Nephron progenitor cell (in vitro differentiated cells): Measurements from ENCODE around the gene GALNT14.

Source experiments
- DNase-seq: peaks from one replicate; pipeline ENCODE4 v3.0.0; 2021
- H3K27ac Mint-ChIP-seq: 2 replicates; pipeline ENCODE4 v1.8.0; 2021; ENCODE audit warnings: mild to moderate bottlenecking, moderate library complexity, mixed read lengths
- H3K27me3 Mint-ChIP-seq: 2 replicates; pipeline ENCODE4 v1.8.0; 2021; ENCODE audit warnings: mild to moderate bottlenecking, low read depth, mixed read lengths; ENCODE audit not compliant: poor library complexity
- H3K36me3 Mint-ChIP-seq: 2 replicates; pipeline ENCODE4 v1.8.0; 2021; ENCODE audit warnings: low read depth, mixed read lengths
- H3K4me1 Mint-ChIP-seq: 2 replicates; pipeline ENCODE4 v1.8.0; 2021; ENCODE audit warnings: mixed read lengths
- H3K4me3 Mint-ChIP-seq: 2 replicates; pipeline ENCODE4 v1.8.0; 2021; ENCODE audit warnings: mild to moderate bottlenecking, moderate library complexity, mixed read lengths
- H3K9me3 Mint-ChIP-seq: 2 replicates; pipeline ENCODE4 v1.8.0; 2021; ENCODE audit warnings: mild to moderate bottlenecking, moderate library complexity, mixed read lengths
- TF ChIP-seq, protein P1 (sequence below): fragments of 200-600 bp; sonication (generic); IDR thresholded peaks from 2 replicates; pipeline ENCODE4 v1.5.0; 2021; ENCODE audit warnings: antibody characterized with exemption

The GALNT14 gene

DNA sequence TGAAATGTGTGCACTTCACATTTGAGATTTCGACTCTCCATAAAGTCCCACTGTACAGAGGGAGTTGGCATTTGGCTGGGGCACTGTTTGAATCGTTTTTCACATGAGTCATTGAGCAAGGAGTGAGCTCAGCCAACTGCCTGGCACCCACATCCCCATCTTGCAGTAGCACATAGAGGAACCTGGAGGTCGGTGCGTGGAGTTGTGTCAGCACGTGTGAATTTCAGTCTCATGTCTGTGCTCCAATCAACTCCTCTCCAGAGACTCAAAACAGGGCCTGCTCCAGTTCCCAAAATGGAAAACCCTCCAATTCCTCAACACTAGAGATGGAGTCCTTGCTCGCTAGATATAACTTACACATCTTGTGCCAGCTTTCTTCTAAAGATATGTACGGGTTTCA is 204.2 kb downstream of the GALNT14 start:
- no peak for DNase-seq
- Mint-ChIP-seq H3K9me3 (no peaks in the 10 kb centered on the region), H3K27ac (no peak overlapping the region), H3K27me3 (peaks cover 17% of the 10 kb centered on the region), H3K36me3 (no peaks in the 10 kb centered on the region), H3K4me1 (peaks cover 1% of the 10 kb centered on the region), H3K4me3 (no peak overlapping the region)
- TF ChIP-seq, protein P1, sequence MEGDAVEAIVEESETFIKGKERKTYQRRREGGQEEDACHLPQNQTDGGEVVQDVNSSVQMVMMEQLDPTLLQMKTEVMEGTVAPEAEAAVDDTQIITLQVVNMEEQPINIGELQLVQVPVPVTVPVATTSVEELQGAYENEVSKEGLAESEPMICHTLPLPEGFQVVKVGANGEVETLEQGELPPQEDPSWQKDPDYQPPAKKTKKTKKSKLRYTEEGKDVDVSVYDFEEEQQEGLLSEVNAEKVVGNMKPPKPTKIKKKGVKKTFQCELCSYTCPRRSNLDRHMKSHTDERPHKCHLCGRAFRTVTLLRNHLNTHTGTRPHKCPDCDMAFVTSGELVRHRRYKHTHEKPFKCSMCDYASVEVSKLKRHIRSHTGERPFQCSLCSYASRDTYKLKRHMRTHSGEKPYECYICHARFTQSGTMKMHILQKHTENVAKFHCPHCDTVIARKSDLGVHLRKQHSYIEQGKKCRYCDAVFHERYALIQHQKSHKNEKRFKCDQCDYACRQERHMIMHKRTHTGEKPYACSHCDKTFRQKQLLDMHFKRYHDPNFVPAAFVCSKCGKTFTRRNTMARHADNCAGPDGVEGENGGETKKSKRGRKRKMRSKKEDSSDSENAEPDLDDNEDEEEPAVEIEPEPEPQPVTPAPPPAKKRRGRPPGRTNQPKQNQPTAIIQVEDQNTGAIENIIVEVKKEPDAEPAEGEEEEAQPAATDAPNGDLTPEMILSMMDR = no peak

DNA sequence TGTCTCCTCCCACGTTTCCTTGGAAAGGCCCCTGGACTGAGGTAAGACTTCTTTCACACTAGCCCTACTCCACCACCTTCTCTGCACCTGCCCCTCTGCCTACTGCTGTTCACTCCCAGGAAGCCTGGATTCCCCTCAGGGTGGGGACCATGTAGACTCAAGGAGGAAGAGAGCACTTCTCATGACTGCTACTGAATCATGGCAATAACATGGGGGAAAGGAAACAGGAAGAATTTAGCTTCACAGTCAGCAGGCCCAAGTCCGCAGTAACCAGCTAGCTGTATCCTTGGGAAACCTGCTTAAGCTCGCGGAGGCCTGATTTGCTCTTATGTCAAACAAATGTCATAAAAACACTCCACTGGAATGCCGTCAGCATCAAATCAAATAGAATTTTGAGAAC is 204.7 kb downstream of the GALNT14 start:
- Mint-ChIP-seq H3K27ac (no peak overlapping the region), H3K36me3 (no peaks in the 10 kb centered on the region), H3K9me3 (no peaks in the 10 kb centered on the region), H3K4me3 (no peak overlapping the region), H3K27me3 (peaks cover 17% of the 10 kb centered on the region), H3K4me1 (no peaks in the 10 kb centered on the region)
- TF ChIP-seq, protein P1 = no peak
- no peak for DNase-seq

DNA sequence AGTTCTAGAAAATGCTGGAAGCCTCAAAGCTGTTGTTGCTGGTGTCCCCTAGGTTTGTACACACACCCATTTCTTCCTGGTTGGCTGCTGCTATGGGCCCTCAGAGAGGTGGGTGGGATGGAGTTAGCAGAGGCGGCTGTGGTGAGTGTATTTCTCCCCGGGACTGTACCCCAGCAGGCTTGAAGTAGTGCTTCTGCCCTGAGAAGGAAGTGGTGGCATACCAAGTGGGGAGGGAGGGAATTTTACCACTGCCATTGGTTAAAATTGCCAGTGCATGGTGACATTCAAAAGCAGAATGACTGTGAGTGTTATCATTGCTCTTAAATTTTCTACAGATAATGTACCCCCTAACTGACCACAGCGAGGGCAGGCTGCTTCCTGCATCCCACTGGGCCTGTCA is 205.4 kb downstream of the GALNT14 start:
- Mint-ChIP-seq H3K27ac (no peak overlapping the region), H3K4me1 (no peaks in the 10 kb centered on the region), H3K27me3 (peaks cover 12% of the 10 kb centered on the region), H3K36me3 (no peaks in the 10 kb centered on the region), H3K4me3 (no peak overlapping the region), H3K9me3 (no peaks in the 10 kb centered on the region)
- TF ChIP-seq, protein P1 = no peak
- DNase-seq = no peak

DNA sequence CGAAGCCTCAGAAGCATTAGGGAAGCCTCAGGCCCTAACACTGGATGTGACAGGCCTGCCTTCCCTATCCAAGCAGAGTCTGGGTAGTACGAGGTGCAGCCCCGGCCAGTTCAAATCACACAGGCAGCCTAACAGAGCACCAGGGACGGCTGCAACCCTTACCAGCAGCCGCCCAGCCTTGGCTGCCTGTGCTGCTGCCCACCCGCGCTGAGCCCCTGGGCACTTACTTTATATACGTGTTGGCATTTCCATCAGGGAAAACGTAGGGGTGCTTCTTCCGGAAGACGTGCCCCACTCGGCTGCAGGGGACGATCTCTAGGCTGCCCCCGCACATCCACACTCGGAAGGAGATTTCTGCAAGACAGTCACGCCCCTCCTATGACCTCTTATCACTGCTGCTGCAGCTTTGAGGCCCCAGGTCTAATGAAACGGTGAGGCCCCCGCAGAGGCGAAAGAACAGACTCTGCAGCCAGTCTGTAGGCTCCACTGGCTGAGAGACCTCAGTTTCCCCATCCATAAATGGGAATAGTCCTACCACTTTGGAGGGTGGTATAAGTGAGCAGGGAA is 206.3 kb downstream of the GALNT14 start:
- H3K4me3 Mint-ChIP-seq = no peak overlapping the region
- H3K9me3 Mint-ChIP-seq = no peaks in the 10 kb centered on the region
- TF ChIP-seq, protein P1 = no peak
- DNase-seq = no peak
- H3K27me3 Mint-ChIP-seq = peaks cover 12% of the 10 kb centered on the region
- H3K36me3 Mint-ChIP-seq = no peaks in the 10 kb centered on the region
- H3K4me1 Mint-ChIP-seq = no peaks in the 10 kb centered on the region
- no peak overlapping the region for H3K27ac Mint-ChIP-seq

DNA sequence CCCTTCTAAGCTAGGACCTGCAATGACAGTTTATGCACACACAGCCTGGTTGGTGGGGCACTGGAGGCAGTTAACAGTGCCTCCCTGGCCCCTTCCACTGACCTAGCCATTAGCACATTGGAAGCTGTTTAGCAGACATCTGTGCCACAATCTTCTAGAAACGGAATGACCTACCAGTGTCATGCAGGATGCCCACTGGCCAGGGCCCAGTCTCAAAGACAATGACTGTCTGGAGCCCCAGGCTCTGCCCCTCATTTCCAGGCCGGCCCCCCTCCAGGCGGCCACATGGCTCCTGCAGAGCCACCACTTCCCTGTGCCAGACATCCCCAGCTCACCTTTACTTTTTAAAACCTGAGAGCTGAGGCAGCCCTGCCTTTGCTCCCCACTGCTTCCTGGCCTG is 207.5 kb downstream of the GALNT14 start:
- Mint-ChIP-seq H3K27ac (no peak overlapping the region), H3K36me3 (no peaks in the 10 kb centered on the region), H3K4me1 (no peaks in the 10 kb centered on the region), H3K27me3 (peaks cover 12% of the 10 kb centered on the region), H3K9me3 (no peaks in the 10 kb centered on the region), H3K4me3 (no peak overlapping the region)
- DNase-seq = no peak
- TF ChIP-seq, protein P1 = no peak

DNA sequence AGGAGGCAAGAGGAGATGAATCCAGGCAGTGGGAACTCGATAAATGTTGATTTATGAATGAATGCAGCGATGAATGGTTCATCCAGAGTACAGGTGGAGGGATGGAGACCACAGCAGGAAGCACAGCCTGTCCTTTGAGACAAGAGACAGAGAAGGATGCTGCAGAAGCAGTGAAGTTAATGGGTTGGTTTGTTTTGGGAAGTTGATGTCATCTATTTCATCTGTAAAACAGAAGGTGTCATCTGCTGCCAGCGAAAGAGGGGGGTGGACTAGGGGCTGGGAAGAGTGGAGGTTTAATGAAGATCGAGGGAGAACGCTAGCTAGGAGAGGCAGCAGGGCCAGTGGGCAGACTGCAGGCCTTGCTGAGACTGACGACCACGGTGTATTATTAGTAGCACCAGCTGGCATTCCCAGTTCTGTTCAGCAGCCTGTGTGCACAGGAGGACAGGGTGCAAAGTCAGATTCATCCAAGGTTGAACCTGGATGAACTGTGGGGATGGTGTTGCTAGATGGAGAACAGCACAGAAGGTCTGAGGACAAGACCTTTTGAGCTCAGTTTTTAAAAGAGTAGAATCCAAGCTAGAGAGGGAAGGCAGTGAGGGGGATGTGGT is 210.7 kb downstream of the GALNT14 start:
- DNase-seq = no peak
- TF ChIP-seq, protein P1 = no peak
- peaks cover 15% of the 10 kb centered on the region for H3K27me3 Mint-ChIP-seq
- H3K36me3 Mint-ChIP-seq = no peaks in the 10 kb centered on the region
- H3K27ac Mint-ChIP-seq = no peak overlapping the region
- H3K4me1 Mint-ChIP-seq = no peaks in the 10 kb centered on the region
- H3K4me3 Mint-ChIP-seq = no peak overlapping the region
- no peaks in the 10 kb centered on the region for H3K9me3 Mint-ChIP-seq
